CD4-positive, alpha-beta T cell (primary cell): ENCODE measurements around the gene TMED10. TPM values are rescaled to one million over a fixed set of nuclear protein-coding genes. Genes with fewer than 3 reads are reported as not detected.

Experiments used
- ATAC-seq: fragments of 200-7000 bp; cut with Tn5 transposase; one replicate; pipeline ENCODE4 v1.10.0; 2022; ENCODE audit warnings: mild to moderate bottlenecking; ENCODE audit not compliant: poor library complexity
- CTCF ChIA-PET: fragments of 350-600 bp; sonication (Branson Sonifier 250); formaldehyde crosslinking; loops from one replicate; lab custom pipeline; 2021; ENCODE audit warnings: antibody characterized with exemption, inconsistent platforms; lab: Charles Lee
- POLR2A ChIA-PET: fragments of 350-600 bp; sonication (Branson Sonifier 250); formaldehyde crosslinking; loops from one replicate; lab custom pipeline; 2021; ENCODE audit warnings: antibody characterized with exemption, inconsistent platforms; lab: Charles Lee
- DNase-seq, 14 experiments: peaks; one replicate each; pipeline ENCODE4 v3.0.0-alpha.2; 2013 to 2020; ENCODE audit warnings: mixed read lengths in 2 of 14
- H3K27ac ChIP-seq, 2 donors: one replicate each; pipeline versions ENCODE4 v1.5.1 to v1.7.0; 2013; ENCODE audit warnings: low read length in 2 of 2, low read depth in 1 of 2, mild to moderate bottlenecking in 1 of 2
- H3K27me3 ChIP-seq, 2 experiments: 1 replicate in 1 of 2; 2 replicates in 1 of 2; pipeline versions ENCODE4 v1.6.1 to v1.7.0; 2013; ENCODE audit warnings: low read length in 2 of 2, control low read depth in 1 of 2, mild to moderate bottlenecking in 1 of 2, moderate library complexity in 1 of 2; ENCODE audit not compliant: insufficient read depth in 2 of 2, control insufficient read depth in 1 of 2
- H3K36me3 ChIP-seq: one replicate; pipeline ENCODE4 v1.6.1; 2013; ENCODE audit warnings: low read length, control low read depth; ENCODE audit not compliant: insufficient read depth
- H3K4me1 ChIP-seq: one replicate; pipeline ENCODE4 v1.6.1; 2013; ENCODE audit warnings: low read length, control low read depth; ENCODE audit not compliant: insufficient read depth
- H3K4me3 ChIP-seq: one replicate; pipeline ENCODE4 v1.5.1; 2013; ENCODE audit warnings: mild to moderate bottlenecking, low read length, moderate library complexity
- H3K9me3 ChIP-seq, 2 experiments: 1 replicate in 1 of 2; 2 replicates in 1 of 2; pipeline versions ENCODE4 v1.6.1 to v1.7.0; 2013; ENCODE audit warnings: low read length in 2 of 2, mild to moderate bottlenecking in 2 of 2, control low read depth in 1 of 2, moderate library complexity in 1 of 2; ENCODE audit not compliant: control insufficient read depth in 1 of 2, insufficient read depth in 1 of 2
- H3K27ac Mint-ChIP-seq: one replicate; pipeline ENCODE4 v1.8.0; 2020; ENCODE audit warnings: mixed read lengths
- H3K27me3 Mint-ChIP-seq: one replicate; pipeline ENCODE4 v1.8.0; 2021; ENCODE audit warnings: mixed read lengths
- H3K36me3 Mint-ChIP-seq: one replicate; pipeline ENCODE4 v1.8.0; 2021; ENCODE audit warnings: low read depth, mixed read lengths
- H3K4me1 Mint-ChIP-seq: one replicate; pipeline ENCODE4 v1.8.0; 2021; ENCODE audit warnings: low read depth, mixed read lengths
- H3K4me3 Mint-ChIP-seq: one replicate; pipeline ENCODE4 v1.8.0; 2020; ENCODE audit warnings: mild to moderate bottlenecking, mixed read lengths
- H3K9me3 Mint-ChIP-seq: one replicate; pipeline ENCODE4 v1.8.0; 2020; ENCODE audit warnings: mixed read lengths
- CTCF ChIP-seq: fragments of 200-600 bp; IDR thresholded peaks from one replicate; pipeline ENCODE4 v1.8.0; 2022; ENCODE audit warnings: antibody characterized with exemption, mild to moderate bottlenecking
- intact Hi-C, 2 experiments: fragments of 100-400 bp; cut with DNase I in 1 of 2; cut with micrococcal nuclease in 1 of 2; formaldehyde crosslinking; loops; one replicate each; pipeline versions ENCODE4 v1.15.1 to v1.9.0; 2023 to 2025; cut with DNase I, micrococcal nuclease
- total RNA-seq, 174 experiments: library from RNA in 2 of 174; stranded (reverse) in 2 of 174; gene quantifications; one replicate each; pipeline ENCODE4 v1.2.3 and lab custom pipeline; 2021 to 2026

TMED10 gene
- total RNA-seq, 2 experiments from 2014 or later, result 153 to 156 TPM

GRCh38 chr14:75121552-75121951 lies 54.9 kb downstream of the TMED10 start:
- Mint-ChIP-seq H3K4me1 (peaks cover 29% of the 10 kb centered on the region), H3K27ac (no peak overlapping the region), H3K9me3 (no peaks in the 10 kb centered on the region), H3K36me3 (peaks cover 68% of the 10 kb centered on the region), H3K4me3 (no peak overlapping the region), H3K27me3 (no peaks in the 10 kb centered on the region)
- ChIA-PET CTCF (no interaction called here), POLR2A (no interaction called here)
- DNase-seq (no peak), ATAC-seq (no peak)
- Histone ChIP-seq H3K4me1 (peaks cover 19% of the 10 kb centered on the region), H3K4me3 (no peak overlapping the region), H3K27me3 (no peaks in the 10 kb centered on the region), H3K27ac (no peak overlapping the region), H3K36me3 (peaks cover 53% of the 10 kb centered on the region), H3K9me3 (no peaks in the 10 kb centered on the region)
- TF ChIP-seq CTCF, result no peak
- intact Hi-C loops, result no loop called here

- Histone ChIP-seq H3K4me1 (peaks cover 11% of the 10 kb centered on the region), H3K9me3 (no peaks in the 10 kb centered on the region), H3K36me3 (peaks cover 61% of the 10 kb centered on the region), H3K27ac (no peak overlapping the region), H3K4me3 (no peak overlapping the region), H3K27me3 (no peaks in the 10 kb centered on the region)
- H3K27ac Mint-ChIP-seq, result peak overlapping the region; percentile 49
- no peaks in the 10 kb centered on the region for H3K27me3 Mint-ChIP-seq
- ChIA-PET POLR2A (no interaction called here), CTCF (interaction anchor here (0.7 kb wide), 1 partner anchor 55 kb away, joined by 3 read pairs; no protein-coding TSS in a partner anchor)
- ATAC-seq, result no peak
- H3K36me3 Mint-ChIP-seq, result peaks cover 71% of the 10 kb centered on the region
- no peak overlapping the region for H3K4me3 Mint-ChIP-seq
- no peak for TF ChIP-seq CTCF
- no peaks in the 10 kb centered on the region for H3K9me3 Mint-ChIP-seq
- H3K4me1 Mint-ChIP-seq, result peaks cover 22% of the 10 kb centered on the region
- intact Hi-C loops, result no loop called here
- no peak for DNase-seq
Observed at GRCh38 chr14:75120541-75121291, 55.7 kb downstream of the TMED10 start.

- intact Hi-C loops, result no loop called here
- H3K27me3 Mint-ChIP-seq, result no peaks in the 10 kb centered on the region
- peaks cover 5% of the 10 kb centered on the region for H3K4me1 ChIP-seq
- ATAC-seq, result no peak
- no peak overlapping the region for H3K27ac Mint-ChIP-seq
- no peaks in the 10 kb centered on the region for H3K9me3 Mint-ChIP-seq
- peaks cover 77% of the 10 kb centered on the region for H3K36me3 ChIP-seq
- no peaks in the 10 kb centered on the region for H3K9me3 ChIP-seq
- ChIA-PET POLR2A (interaction anchor here (2.7 kb wide), 1 partner anchor 7 kb away, joined by 12 read pairs; the partner anchor contains the start of gene NEK9), CTCF (no interaction called here)
- H3K4me3 Mint-ChIP-seq, result no peak overlapping the region
- DNase-seq, result no peak
- no peak overlapping the region for H3K27ac ChIP-seq
- H3K4me3 ChIP-seq, result no peak overlapping the region
- peaks cover 85% of the 10 kb centered on the region for H3K36me3 Mint-ChIP-seq
- no peak for TF ChIP-seq CTCF
- H3K4me1 Mint-ChIP-seq, result peaks cover 12% of the 10 kb centered on the region
- no peaks in the 10 kb centered on the region for H3K27me3 ChIP-seq
Observed at GRCh38 chr14:75119056-75119455, 57.4 kb downstream of the TMED10 start.
